Glutamatergic neuron (in vitro differentiated cells): ENCODE measurements around the gene KRT35. TPM values are rescaled to one million over a fixed set of nuclear protein-coding genes. Genes with fewer than 3 reads are reported as not detected.

Experiments
- DNase-seq: peaks from one replicate; pipeline ENCODE4 v3.0.0; 2022
- H3K27ac Mint-ChIP-seq: one replicate; pipeline ENCODE4 v1.8.0; 2020; ENCODE audit warnings: mild to moderate bottlenecking, mixed read lengths, inconsistent platforms; ENCODE audit not compliant: unreplicated experiment
- H3K27me3 Mint-ChIP-seq: one replicate; pipeline ENCODE4 v1.8.0; 2020; ENCODE audit warnings: mild to moderate bottlenecking, moderate library complexity, mixed read lengths, inconsistent platforms; ENCODE audit not compliant: unreplicated experiment
- H3K36me3 Mint-ChIP-seq: one replicate; pipeline ENCODE4 v1.8.0; 2020; ENCODE audit warnings: mild to moderate bottlenecking, mixed read lengths, inconsistent platforms; ENCODE audit not compliant: unreplicated experiment
- H3K4me1 Mint-ChIP-seq: one replicate; pipeline ENCODE4 v1.8.0; 2020; ENCODE audit warnings: mild to moderate bottlenecking, low read depth, mixed read lengths, inconsistent platforms; ENCODE audit not compliant: unreplicated experiment
- H3K4me3 Mint-ChIP-seq: one replicate; pipeline ENCODE4 v1.8.0; 2020; ENCODE audit warnings: mild to moderate bottlenecking, mixed read lengths, inconsistent platforms; ENCODE audit not compliant: unreplicated experiment
- H3K9me3 Mint-ChIP-seq: one replicate; pipeline ENCODE4 v1.8.0; 2020; ENCODE audit warnings: mild to moderate bottlenecking, moderate library complexity, mixed read lengths, inconsistent platforms; ENCODE audit not compliant: unreplicated experiment
- CTCF ChIP-seq: fragments of 200-600 bp; sonication (generic); IDR thresholded peaks from one replicate; pipeline ENCODE4 v1.5.0; 2021; ENCODE audit not compliant: partially characterized antibody, unreplicated experiment
- total RNA-seq: library from RNA; stranded (reverse); fragmentation: NEBNext Ultra II Directional; extraction: Animal tissue kit (Norgen Biotek cat#: 25700); gene quantifications from one replicate; pipeline ENCODE4 v1.2.1, GENCODE V29; 2021; ENCODE audit not compliant: unreplicated experiment

Gene KRT35
- total RNA-seq, 1 donor from 2014 or later = not detected

DNA sequence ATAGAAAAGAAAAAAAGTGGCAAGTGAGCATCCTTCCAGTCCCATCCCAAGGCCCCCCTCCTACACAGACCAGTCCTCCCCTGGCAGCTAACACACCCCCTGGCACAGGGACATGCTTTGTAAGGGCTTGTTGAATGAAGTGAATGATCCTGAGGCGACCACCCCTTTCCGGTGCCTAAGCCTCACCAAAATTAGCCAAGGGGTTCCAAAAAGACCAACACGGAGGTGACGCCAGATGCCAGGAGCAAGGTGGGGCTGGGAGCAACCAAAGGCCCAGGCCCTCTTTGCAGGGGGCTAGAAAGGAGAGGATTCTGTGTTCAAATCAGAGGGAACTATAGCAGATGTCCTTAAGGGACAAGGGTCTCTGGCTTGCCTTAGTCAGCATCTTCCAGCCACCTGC is 5.5 kb downstream of the KRT35 start:
- H3K36me3 Mint-ChIP-seq = peaks cover 12% of the 10 kb centered on the region
- H3K27ac Mint-ChIP-seq = no peak overlapping the region
- H3K4me3 Mint-ChIP-seq = no peak overlapping the region
- TF ChIP-seq CTCF = no peak
- no peaks in the 10 kb centered on the region for H3K9me3 Mint-ChIP-seq
- no peak for DNase-seq
- peaks cover 4% of the 10 kb centered on the region for H3K27me3 Mint-ChIP-seq
- no peaks in the 10 kb centered on the region for H3K4me1 Mint-ChIP-seq

DNA sequence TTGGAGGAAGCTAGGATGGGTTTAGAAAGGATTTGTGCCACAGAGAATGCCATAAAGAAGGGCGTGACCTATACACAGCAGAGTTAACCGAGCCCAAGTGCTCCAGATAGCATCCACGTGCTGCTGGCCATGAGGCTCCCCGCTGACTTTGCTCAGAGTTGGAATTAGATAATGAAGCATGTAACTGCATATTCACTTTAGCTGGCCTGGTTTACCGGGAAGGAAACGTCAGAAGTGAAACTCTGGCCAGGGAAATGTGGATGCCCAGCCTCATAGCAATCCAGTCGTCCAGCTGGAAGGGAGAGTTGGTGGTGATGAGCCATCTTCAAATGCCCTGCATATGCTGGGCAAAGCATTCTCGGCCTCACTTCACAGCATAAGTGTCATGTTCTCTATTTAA is 6.1 kb downstream of the KRT35 start:
- DNase-seq = no peak
- Mint-ChIP-seq H3K27me3 (peaks cover 4% of the 10 kb centered on the region), H3K36me3 (peaks cover 12% of the 10 kb centered on the region), H3K27ac (no peak overlapping the region), H3K9me3 (no peaks in the 10 kb centered on the region), H3K4me3 (no peak overlapping the region), H3K4me1 (no peaks in the 10 kb centered on the region)
- TF ChIP-seq CTCF = no peak

DNA sequence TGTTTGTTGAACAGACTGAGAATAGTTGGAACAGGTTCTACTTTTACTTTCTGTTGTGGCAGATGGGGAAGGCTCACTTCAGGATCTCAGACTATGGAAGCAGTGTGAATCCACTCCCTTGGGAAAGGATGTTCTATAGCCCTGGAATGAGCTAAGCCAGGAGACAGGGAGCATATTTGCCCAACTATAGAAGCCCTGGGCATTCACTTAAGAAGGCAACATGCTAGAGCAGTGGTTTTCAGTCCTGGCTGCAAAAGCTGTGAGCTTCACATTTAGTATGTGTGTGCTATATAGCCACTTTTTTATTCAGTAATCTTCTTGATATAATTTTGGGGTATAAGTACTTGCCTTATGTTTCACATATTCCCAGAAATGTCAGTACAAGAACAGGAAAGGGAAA is 12.6 kb downstream of the KRT35 start:
- no peaks in the 10 kb centered on the region for H3K4me1 Mint-ChIP-seq
- TF ChIP-seq CTCF = no peak
- peaks cover 2% of the 10 kb centered on the region for H3K27me3 Mint-ChIP-seq
- H3K36me3 Mint-ChIP-seq = peaks cover 12% of the 10 kb centered on the region
- H3K9me3 Mint-ChIP-seq = peaks cover 3% of the 10 kb centered on the region
- no peak overlapping the region for H3K27ac Mint-ChIP-seq
- DNase-seq = no peak
- H3K4me3 Mint-ChIP-seq = no peak overlapping the region

DNA sequence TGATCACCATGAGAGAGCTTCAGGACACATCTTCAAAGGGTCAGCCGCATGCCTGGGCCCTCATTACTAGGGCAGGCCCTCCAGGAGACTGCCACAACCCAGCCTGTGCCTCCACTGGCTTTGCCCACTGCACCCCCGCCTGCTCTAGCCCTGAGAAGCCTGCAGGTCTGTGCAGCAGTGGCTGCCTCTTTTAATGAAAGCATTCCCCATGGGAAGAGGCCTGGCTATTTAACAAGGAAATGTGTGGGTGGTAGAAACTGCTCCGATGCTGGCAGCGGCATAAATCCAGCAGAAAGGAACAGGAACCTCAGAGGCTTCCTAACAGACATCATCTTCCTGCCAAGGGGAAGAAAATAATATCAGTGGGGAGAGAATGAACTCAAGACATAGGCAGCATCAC is 13.4 kb downstream of the KRT35 start:
- H3K4me1 Mint-ChIP-seq = no peaks in the 10 kb centered on the region

DNA sequence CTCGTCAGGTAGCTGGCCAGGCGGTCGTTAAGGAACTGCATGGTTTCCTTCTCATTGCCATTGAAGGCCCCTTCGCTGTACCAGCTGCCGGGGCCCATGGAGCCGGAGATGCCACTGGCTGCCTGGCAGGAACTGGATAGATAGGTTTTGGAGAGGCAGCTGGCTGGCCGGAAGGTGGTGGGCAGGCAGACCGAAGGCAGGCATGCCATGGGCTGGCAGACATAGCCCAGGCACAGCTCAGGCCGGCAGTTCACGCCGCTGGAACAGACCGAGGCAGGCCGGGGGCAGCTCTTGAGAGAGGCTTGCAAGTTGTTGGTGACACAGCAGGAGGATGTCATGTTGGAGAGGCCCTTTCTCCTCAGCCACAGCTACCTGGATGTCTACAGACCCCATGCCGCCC is 14.0 kb downstream of the KRT35 start, which contains the start of gene KRT32:
TSS of gene KRT32 (minus strand) at position 399 of the 400 bp plus-strand sequence. CDS start at position 338, 61 bp downstream.
- TF ChIP-seq CTCF = no peak
- Mint-ChIP-seq H3K36me3 (peaks cover 11% of the 10 kb centered on the region), H3K27me3 (no peaks in the 10 kb centered on the region), H3K9me3 (peaks cover 3% of the 10 kb centered on the region), H3K27ac (no peak within 1 kb of the TSS), H3K4me3 (no peak within 1 kb of the TSS), H3K4me1 (no peaks in the 10 kb centered on the region)
- no peak for DNase-seq

More for the DNA sequence above, 13.4 kb downstream of the KRT35 start:
- Mint-ChIP-seq H3K4me3 (no peak overlapping the region), H3K36me3 (peaks cover 12% of the 10 kb centered on the region), H3K9me3 (peaks cover 3% of the 10 kb centered on the region), H3K27ac (no peak overlapping the region), H3K27me3 (no peaks in the 10 kb centered on the region)
- no peak for DNase-seq
- TF ChIP-seq CTCF = no peak
